HEK293 (cell line): ENCODE data around the gene TPD52L2.

ENCODE experiments used
- ATF2 ChIP-seq: fragments of 450-650 bp; formaldehyde crosslinking; IDR thresholded peaks from 2 replicates; pipeline ENCODE4 v1.5.1; 2016; ENCODE audit warnings: missing biosample characterization, missing genetic modification characterization, low read depth
- BCL11A ChIP-seq: fragments of 450-650 bp; formaldehyde crosslinking; IDR thresholded peaks from 2 replicates; pipeline ENCODE4 v1.5.1; 2016; ENCODE audit warnings: low read depth, missing biosample characterization, missing genetic modification characterization
- FEZF1 ChIP-seq: fragments of 450-650 bp; formaldehyde crosslinking; IDR thresholded peaks from 2 replicates; pipeline ENCODE4 v1.5.1; 2016; ENCODE audit warnings: missing biosample characterization, missing genetic modification characterization
- GLI2 ChIP-seq: fragments of 450-650 bp; formaldehyde crosslinking; IDR thresholded peaks from 2 replicates; pipeline ENCODE4; 2017; ENCODE audit warnings: missing biosample characterization, missing genetic modification characterization, low read depth, borderline replicate concordance
- KLF16 ChIP-seq: fragments of 450-650 bp; formaldehyde crosslinking; IDR thresholded peaks from 2 replicates; pipeline ENCODE4 v1.5.1; 2017; ENCODE audit warnings: missing biosample characterization, missing genetic modification characterization
- KLF9 ChIP-seq: fragments of 450-650 bp; formaldehyde crosslinking; IDR thresholded peaks from 2 replicates; pipeline ENCODE4 v1.5.1; 2016; ENCODE audit warnings: missing biosample characterization, missing genetic modification characterization, low read depth
- MEIS1 ChIP-seq: sonication (generic); formaldehyde crosslinking; IDR thresholded peaks from 2 replicates; pipeline ENCODE4 v1.8.1; 2022; ENCODE audit warnings: missing genetic modification reagents, mild to moderate bottlenecking, borderline replicate concordance
- PATZ1 ChIP-seq: fragments of 450-650 bp; formaldehyde crosslinking; IDR thresholded peaks from 2 replicates; pipeline ENCODE4 v1.5.1; 2016; ENCODE audit warnings: missing biosample characterization, missing genetic modification characterization
- PRDM6 ChIP-seq: fragments of 450-650 bp; formaldehyde crosslinking; IDR thresholded peaks from 2 replicates; pipeline ENCODE4 v1.5.1; 2017; ENCODE audit warnings: missing biosample characterization, missing genetic modification characterization
- ZBTB1 ChIP-seq: fragments of 450-650 bp; formaldehyde crosslinking; IDR thresholded peaks from 2 replicates; pipeline ENCODE4 v1.5.1; 2016; ENCODE audit warnings: missing biosample characterization, missing genetic modification characterization
- ZBTB21 ChIP-seq: fragments of 450-650 bp; formaldehyde crosslinking; IDR thresholded peaks from 2 replicates; pipeline ENCODE4 v1.5.1; 2017; ENCODE audit warnings: missing biosample characterization, missing genetic modification characterization
- ZNF16 ChIP-seq: fragments of 450-650 bp; formaldehyde crosslinking; IDR thresholded peaks from 2 replicates; pipeline ENCODE4 v1.5.1; 2016; ENCODE audit warnings: low read depth, missing biosample characterization, missing genetic modification characterization
- ZNF239 ChIP-seq: fragments of 450-650 bp; formaldehyde crosslinking; IDR thresholded peaks from 2 replicates; pipeline ENCODE4 v1.5.1; 2016; ENCODE audit warnings: missing biosample characterization, missing genetic modification characterization
- ZNF24 ChIP-seq: fragments of 450-650 bp; formaldehyde crosslinking; IDR thresholded peaks from 2 replicates; pipeline ENCODE4 v1.5.1; 2016; ENCODE audit warnings: missing biosample characterization, missing genetic modification characterization
- ZNF280C ChIP-seq: fragments of 450-650 bp; formaldehyde crosslinking; IDR thresholded peaks from 2 replicates; pipeline ENCODE4 v1.5.1; 2016; ENCODE audit warnings: missing biosample characterization, missing genetic modification characterization
- ZNF341 ChIP-seq: fragments of 450-650 bp; formaldehyde crosslinking; IDR thresholded peaks from 2 replicates; pipeline ENCODE4; 2016; ENCODE audit warnings: low read depth, missing biosample characterization, missing genetic modification characterization
- ZNF391 ChIP-seq: fragments of 450-650 bp; formaldehyde crosslinking; IDR thresholded peaks from 2 replicates; pipeline ENCODE4 v1.5.1; 2016; ENCODE audit warnings: low read depth, missing biosample characterization, missing genetic modification characterization, borderline replicate concordance
- ZNF449 ChIP-seq: fragments of 450-650 bp; formaldehyde crosslinking; IDR thresholded peaks from 2 replicates; pipeline ENCODE4 v1.5.1; 2017; ENCODE audit warnings: missing biosample characterization, mild to moderate bottlenecking, missing genetic modification characterization, moderate library complexity
- ZNF48 ChIP-seq: fragments of 450-650 bp; formaldehyde crosslinking; IDR thresholded peaks from 2 replicates; pipeline ENCODE4 v1.5.1; 2016; ENCODE audit warnings: missing biosample characterization, missing genetic modification characterization
- ZNF558 ChIP-seq: fragments of 450-650 bp; formaldehyde crosslinking; IDR thresholded peaks from 2 replicates; pipeline ENCODE4 v1.5.1; 2016; ENCODE audit warnings: missing biosample characterization, missing genetic modification characterization
- ZNF639 ChIP-seq: fragments of 450-650 bp; formaldehyde crosslinking; IDR thresholded peaks from 2 replicates; pipeline ENCODE4 v1.5.1; 2016; ENCODE audit warnings: missing biosample characterization, missing genetic modification characterization
- ZNF677 ChIP-seq: fragments of 450-650 bp; IDR thresholded peaks from 2 replicates; pipeline ENCODE4 v1.5.0; 2018; ENCODE audit warnings: missing biosample characterization, mild to moderate bottlenecking, missing genetic modification characterization, moderate library complexity
- ZNF777 ChIP-seq: fragments of 450-650 bp; formaldehyde crosslinking; IDR thresholded peaks from 2 replicates; pipeline ENCODE4 v1.5.1; 2017; ENCODE audit warnings: missing biosample characterization, missing genetic modification characterization, borderline replicate concordance
- ZNF843 ChIP-seq: fragments of 450-650 bp; formaldehyde crosslinking; IDR thresholded peaks from 2 replicates; pipeline ENCODE4 v1.5.1; 2016; ENCODE audit warnings: missing biosample characterization, missing genetic modification characterization
- ZSCAN16 ChIP-seq: fragments of 450-650 bp; formaldehyde crosslinking; IDR thresholded peaks from 2 replicates; pipeline ENCODE4 v1.5.1; 2016; ENCODE audit warnings: missing biosample characterization, missing genetic modification characterization
- ZSCAN18 ChIP-seq: fragments of 450-650 bp; formaldehyde crosslinking; IDR thresholded peaks from 2 replicates; pipeline ENCODE4 v1.5.1; 2016; ENCODE audit warnings: missing biosample characterization, missing genetic modification characterization
- ZSCAN5A ChIP-seq: fragments of 450-650 bp; formaldehyde crosslinking; IDR thresholded peaks from 2 replicates; pipeline ENCODE4 v1.5.1; 2016; ENCODE audit warnings: missing biosample characterization, missing genetic modification characterization

Gene TPD52L2

GRCh38 chr20:63864545-63864977 is 509 bp upstream of the TPD52L2 start (continued):
- TF ChIP-seq PRDM6 (tag by site-specific recombination), result no peak
- no peak for TF ChIP-seq ZNF16
- no peak for TF ChIP-seq ZNF48 (tag by site-specific recombination)
- no peak; the same call in 1 of the 2 replicates for TF ChIP-seq ZNF639 (tag by site-specific recombination)
- no peak for TF ChIP-seq ZSCAN5A (tag by site-specific recombination)
- TF ChIP-seq ZNF280C (tag by site-specific recombination), result no peak
- no peak for TF ChIP-seq GLI2 (tag by site-specific recombination)
- TF ChIP-seq ZBTB1 (tag by site-specific recombination), result no peak
- TF ChIP-seq FEZF1, result no peak
- TF ChIP-seq ZNF24 (tag by site-specific recombination), result no peak
- no peak; the same call in none of the 2 replicates for TF ChIP-seq KLF16 (tag by site-specific recombination)
- TF ChIP-seq ZBTB21 (tag by site-specific recombination), result no peak
- no peak for TF ChIP-seq KLF9 (tag by site-specific recombination)
- no peak for TF ChIP-seq ZNF239 (tag by site-specific recombination)
- TF ChIP-seq ZNF558 (tag by site-specific recombination), result no peak
- TF ChIP-seq ATF2 (tag by site-specific recombination), result no peak
- TF ChIP-seq ZNF777, result no peak
- TF ChIP-seq ZSCAN16 (tag by site-specific recombination), result no peak
- TF ChIP-seq BCL11A (tag by site-specific recombination), result peak; percentile 52; the same call in 1 of the 2 replicates
- TF ChIP-seq ZSCAN18 (tag by site-specific recombination), result 0 out of 2 replicates have a peak, but pooled peaks have one; percentile 70
- no peak for TF ChIP-seq ZNF677 (tag by site-specific recombination)
- TF ChIP-seq ZNF391 (tag by site-specific recombination), result no peak
- no peak for TF ChIP-seq ZNF341 (tag by site-specific recombination)
- TF ChIP-seq PATZ1 (tag by site-specific recombination), result peak; percentile 24; the same call in 1 of the 2 replicates
- TF ChIP-seq ZNF449 (tag by site-specific recombination), result no peak
- TF ChIP-seq MEIS1 (CRISPR knock-in tag), result no peak
- peak; percentile 16; the same call in 1 of the 2 replicates for TF ChIP-seq ZNF843 (tag by site-specific recombination)
